Medulla oblongata (tissue), 1 donor: Measurements from ENCODE around the gene TEX2.

Experiments used
- DNase-seq: peaks from one replicate; pipeline ENCODE4 v3.0.0-alpha.2; 2015; ENCODE audit errors: extremely low spot score

The TEX2 gene

DNA sequence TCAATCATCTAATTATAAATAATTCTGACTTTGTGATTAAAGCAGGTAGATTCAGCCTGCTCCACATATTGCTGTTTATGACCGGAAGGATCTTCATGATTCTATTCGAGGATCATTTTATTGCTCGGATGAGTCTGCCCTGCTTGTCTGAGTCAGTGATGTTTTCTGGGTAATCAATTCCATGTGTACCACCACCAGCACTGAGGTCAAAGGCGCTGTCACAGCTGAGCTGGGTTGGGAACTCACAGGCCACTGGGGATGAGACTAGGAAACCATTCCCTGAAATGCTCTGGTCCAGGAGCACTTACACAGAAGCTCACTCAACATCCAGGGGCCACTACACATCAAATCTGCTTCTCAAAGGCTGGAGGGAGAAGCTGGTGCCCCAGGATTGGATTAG lies 102.7 kb downstream of the TEX2 start:
- no peak for DNase-seq

DNA sequence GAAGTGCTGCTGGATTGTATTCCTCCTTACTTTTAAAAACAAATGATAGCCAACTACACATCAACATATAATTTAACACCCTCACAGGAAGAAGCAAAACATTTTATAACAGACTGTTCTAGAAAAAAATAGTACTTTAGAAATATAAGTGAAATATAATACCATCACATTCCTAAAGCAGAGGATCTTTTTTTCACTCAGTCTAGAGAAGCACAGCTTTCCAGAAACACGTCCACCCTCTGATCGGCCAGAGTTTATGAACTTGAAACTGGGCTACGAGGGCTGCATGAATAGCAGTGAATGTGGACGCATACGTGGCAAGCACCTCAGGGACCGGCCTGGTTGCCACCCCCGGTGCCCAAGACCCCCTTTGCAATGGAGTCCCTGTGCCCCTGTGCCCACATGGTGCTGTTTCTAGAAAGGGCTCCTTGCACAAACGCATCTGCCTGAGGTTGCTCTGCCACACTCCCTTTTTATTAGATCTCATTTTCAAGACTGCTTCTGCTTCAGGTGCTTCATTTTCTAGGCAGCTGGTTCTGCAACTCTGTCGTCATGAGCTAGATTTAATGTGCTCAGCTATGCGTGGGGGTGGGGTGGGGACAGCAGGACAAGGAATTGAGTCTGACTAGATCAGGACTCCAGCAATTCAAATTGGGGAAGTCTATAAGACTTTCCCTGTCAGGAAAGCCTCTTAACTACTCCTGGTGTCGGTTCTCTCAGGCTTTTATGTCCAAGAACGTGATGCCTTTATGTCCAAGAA lies 104.0 kb downstream of the TEX2 start:
- no peak for DNase-seq

DNA sequence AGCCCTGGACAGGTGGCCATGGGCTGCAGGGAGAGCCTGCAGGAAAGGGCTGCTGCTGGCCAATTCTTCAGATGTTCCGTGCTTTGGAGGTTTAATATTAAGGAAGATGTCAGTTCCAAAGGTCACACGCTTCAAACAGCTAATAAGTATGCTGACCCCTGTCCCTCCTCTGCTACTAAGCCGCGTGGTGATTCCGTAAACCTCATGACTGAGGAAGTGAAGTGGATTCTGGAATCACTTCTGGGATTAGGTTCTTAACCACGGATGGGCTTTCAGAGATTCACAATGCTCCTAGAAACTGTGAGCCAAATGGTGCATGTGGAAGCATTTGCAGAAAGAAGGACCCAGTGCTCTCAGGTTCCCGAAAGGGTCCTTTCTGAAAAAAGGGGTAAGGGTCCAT lies 104.7 kb downstream of the TEX2 start:
- no peak for DNase-seq

DNA sequence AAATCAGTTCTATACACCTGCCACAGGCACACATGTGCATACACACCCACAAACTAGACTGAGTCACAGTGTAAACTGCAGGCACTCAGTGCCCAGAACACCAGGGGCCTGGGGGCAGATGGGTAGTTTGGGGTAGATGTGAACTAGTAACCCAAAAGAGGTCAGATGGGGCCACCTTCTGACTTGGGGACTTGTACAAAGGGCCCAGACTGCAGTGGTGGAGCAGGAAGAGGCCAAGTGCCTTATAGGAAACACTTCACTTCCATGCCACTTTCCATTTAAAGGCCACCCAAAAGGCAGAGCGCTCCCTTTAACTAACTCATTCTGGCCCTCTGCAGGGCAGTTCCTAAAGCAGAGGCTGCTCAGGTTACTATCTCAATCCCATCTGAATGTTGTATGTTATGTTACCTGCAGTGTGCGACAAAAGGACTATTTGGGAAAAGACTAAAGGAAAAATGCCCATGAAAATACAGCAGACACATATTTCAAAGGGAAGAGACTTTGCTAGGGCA lies 105.3 kb downstream of the TEX2 start:
- no peak for DNase-seq

DNA sequence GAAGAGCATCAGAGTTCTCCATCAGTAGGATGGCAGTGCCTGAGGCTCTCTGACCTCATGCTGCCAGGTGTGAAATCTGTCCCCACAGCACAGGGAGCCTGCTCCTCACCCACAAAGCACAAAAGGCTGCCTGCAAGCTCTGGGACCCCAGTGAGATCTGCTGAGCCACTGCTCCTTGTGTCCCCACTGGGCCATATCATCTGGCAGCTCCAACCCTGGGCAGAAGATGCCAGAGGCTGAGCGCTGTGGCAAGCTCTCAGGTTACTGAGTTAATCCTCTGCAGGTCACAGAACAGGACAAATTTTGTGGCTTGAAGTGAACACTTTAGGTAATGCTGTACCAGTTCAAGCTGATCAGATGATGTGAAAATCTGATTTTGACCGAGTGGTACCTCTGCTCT lies 106.4 kb downstream of the TEX2 start:
- no peak for DNase-seq

GRCh38 chr17:64155751-64156544 lies 107.1 kb downstream of the TEX2 start:
- DNase-seq, result peak; percentile 97

- no peak for DNase-seq
These were observed 107.9 kb downstream of the TEX2 start for GRCh38 chr17:64155129-64155528.

DNA sequence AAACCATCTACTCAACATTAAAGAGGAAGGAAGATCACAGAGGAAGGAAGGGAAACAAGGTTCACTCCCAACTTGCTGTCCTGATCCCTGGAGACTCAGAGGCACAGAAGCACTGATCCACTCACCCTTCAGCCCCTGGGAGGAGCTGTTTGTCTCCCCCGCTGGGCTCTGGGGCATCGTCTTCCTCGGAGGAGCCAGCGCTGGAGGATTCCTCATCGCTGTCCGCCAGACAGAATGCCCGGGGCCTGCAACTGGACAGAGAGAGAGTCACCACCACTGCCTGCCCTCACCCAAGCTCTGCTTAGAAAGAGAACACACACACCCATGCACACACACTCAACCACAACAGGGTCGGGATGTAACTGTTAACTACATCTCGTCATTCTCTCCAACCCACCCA lies 108.3 kb downstream of the TEX2 start:
- DNase-seq, result peak; percentile 51

GRCh38 chr17:64154313-64154695 lies 108.8 kb downstream of the TEX2 start:
- no peak for DNase-seq

DNA sequence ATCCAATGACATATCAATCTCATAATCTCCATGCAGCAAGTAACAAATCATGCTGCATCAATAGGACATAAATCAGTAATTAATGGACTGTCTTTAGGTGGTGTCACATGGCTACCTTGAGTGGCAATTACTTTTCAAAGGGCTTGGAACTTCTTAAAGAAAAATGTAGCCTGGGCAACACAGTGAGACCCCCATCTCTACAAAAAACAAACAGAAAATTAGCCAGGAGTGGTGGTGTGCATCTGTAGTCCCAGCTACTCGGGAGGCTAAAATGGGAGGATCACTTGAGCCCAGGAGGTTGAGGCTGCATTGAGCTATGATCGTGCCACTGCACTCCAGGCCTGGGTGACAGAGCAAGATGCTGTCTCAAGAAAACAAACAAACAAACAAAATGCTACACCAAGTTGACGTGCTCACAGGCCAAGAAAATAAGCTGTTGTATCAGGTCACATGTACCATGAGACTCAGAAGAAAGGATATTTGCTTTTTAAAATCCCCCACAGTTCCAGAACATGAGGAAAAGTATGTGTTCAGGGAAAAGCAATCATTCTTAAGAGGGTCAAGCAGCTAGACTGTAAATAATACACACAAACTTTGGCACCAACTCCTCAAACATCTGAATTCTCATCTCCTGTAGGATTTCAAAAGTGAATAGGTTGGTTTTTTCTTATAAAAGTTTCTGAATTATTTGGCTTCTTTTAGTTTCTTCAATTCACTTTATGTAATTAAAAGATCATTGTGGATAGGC lies 109.3 kb downstream of the TEX2 start:
- DNase-seq, result no peak

GRCh38 chr17:64152428-64153125 lies 110.5 kb downstream of the TEX2 start:
- DNase-seq, result no peak

GRCh38 chr17:64151016-64151368 lies 112.1 kb downstream of the TEX2 start:
- DNase-seq, result no peak

- DNase-seq, result no peak
These were observed 112.6 kb downstream of the TEX2 start for GRCh38 chr17:64150237-64151015.

GRCh38 chr17:64149196-64149595 lies 113.9 kb downstream of the TEX2 start:
- DNase-seq, result no peak

- DNase-seq, result peak; percentile 67
These were observed 114.4 kb downstream of the TEX2 start for GRCh38 chr17:64148699-64149098.

- no peak for DNase-seq
These were observed 114.9 kb downstream of the TEX2 start for GRCh38 chr17:64148017-64148631.

- DNase-seq, result no peak
These were observed 115.7 kb downstream of the TEX2 start for GRCh38 chr17:64147110-64148016.

GRCh38 chr17:64146418-64147109 lies 116.5 kb downstream of the TEX2 start:
- DNase-seq, result peak; percentile 72
